Brain microvascular endothelial cell (primary cell): ENCODE results near the gene LUZP2.

Source experiments
- DNase-seq: peaks from one replicate; pipeline ENCODE4 v3.0.0-alpha.2; 2020
- H3K27ac ChIP-seq: fragments of 250-450 bp; sonication (Bioruptor Pico); 2 replicates; pipeline ENCODE4 v1.5.1; 2020; ENCODE audit warnings: mild to moderate bottlenecking, moderate library complexity
- H3K27me3 ChIP-seq: fragments of 250-450 bp; sonication (Bioruptor Pico); replicated peaks from 2 replicates; pipeline ENCODE4 v1.5.1; 2020; ENCODE audit warnings: mild to moderate bottlenecking
- H3K36me3 ChIP-seq: fragments of 250-450 bp; sonication (Bioruptor Pico); replicated peaks from 2 replicates; pipeline ENCODE4 v1.5.1; 2020; ENCODE audit warnings: mild to moderate bottlenecking
- H3K4me3 ChIP-seq: 2 replicates; pipeline ENCODE4 v1.5.1; 2011; ENCODE audit warnings: low read depth, mild to moderate bottlenecking, control low read depth, low read length, moderate library complexity
- CTCF ChIP-seq: IDR thresholded peaks from 2 replicates; pipeline ENCODE4 v1.5.1; 2011; ENCODE audit warnings: low read depth, mild to moderate bottlenecking, moderate library complexity, low read length, control low read depth, inconsistent platforms; ENCODE audit errors: missing control alignments
- in situ Hi-C: cut with HindIII; loops from 2 replicates; pipeline ENCODE4 v1.10.0; 2017; ENCODE audit warnings: low sequenced_read_pairs, low pct_ligation_motif_present

Gene LUZP2

GRCh38 chr11:24779791-24780190 lies 282.9 kb downstream of the LUZP2 start:
- peak; percentile 44 for TF ChIP-seq CTCF
- H3K27ac ChIP-seq, result no peak overlapping the region
- no peaks in the 10 kb centered on the region for H3K27me3 ChIP-seq
- H3K36me3 ChIP-seq, result no peaks in the 10 kb centered on the region
- in situ Hi-C loops, result no loop called here
- H3K4me3 ChIP-seq, result no peak overlapping the region
- DNase-seq, result no peak

GRCh38 chr11:24781288-24781687 lies 284.4 kb downstream of the LUZP2 start:
- no peak for DNase-seq
- H3K4me3 ChIP-seq, result no peak overlapping the region
- in situ Hi-C loops, result no loop called here
- H3K36me3 ChIP-seq, result no peaks in the 10 kb centered on the region
- no peak for TF ChIP-seq CTCF
- no peaks in the 10 kb centered on the region for H3K27me3 ChIP-seq
- H3K27ac ChIP-seq, result no peak overlapping the region

GRCh38 chr11:24793479-24793878 lies 296.6 kb downstream of the LUZP2 start:
- H3K27ac ChIP-seq, result no peak overlapping the region
- DNase-seq, result peak; percentile 4
- TF ChIP-seq CTCF, result no peak
- in situ Hi-C loops, result no loop called here
- H3K36me3 ChIP-seq, result no peaks in the 10 kb centered on the region
- H3K27me3 ChIP-seq, result no peaks in the 10 kb centered on the region
- H3K4me3 ChIP-seq, result no peak overlapping the region

GRCh38 chr11:24794064-24794463 lies 297.2 kb downstream of the LUZP2 start:
- Histone ChIP-seq H3K27me3 (no peaks in the 10 kb centered on the region), H3K4me3 (no peak overlapping the region), H3K27ac (no peak overlapping the region), H3K36me3 (no peaks in the 10 kb centered on the region)
- no peak for DNase-seq
- in situ Hi-C loops, result no loop called here
- no peak for TF ChIP-seq CTCF

- TF ChIP-seq CTCF, result no peak
- H3K4me3 ChIP-seq, result no peak overlapping the region
- DNase-seq, result no peak
- no peaks in the 10 kb centered on the region for H3K36me3 ChIP-seq
- in situ Hi-C loops, result no loop called here
- H3K27me3 ChIP-seq, result no peaks in the 10 kb centered on the region
- no peak overlapping the region for H3K27ac ChIP-seq
Measured at GRCh38 chr11:24805671-24806070, 308.8 kb downstream of the LUZP2 start.

- Histone ChIP-seq H3K27ac (no peak overlapping the region), H3K4me3 (no peak overlapping the region), H3K36me3 (no peaks in the 10 kb centered on the region), H3K27me3 (no peaks in the 10 kb centered on the region)
- DNase-seq, result no peak
- in situ Hi-C loops, result no loop called here
- TF ChIP-seq CTCF, result no peak
Measured at GRCh38 chr11:24808173-24808572, 311.3 kb downstream of the LUZP2 start.
